SH-SY5Y (cell line): ENCODE data around the gene TMEM184B.

Experiments used
- GATA2 ChIP-seq: IDR thresholded peaks from 2 replicates; pipeline ENCODE4 v1.6.1; 2011; ENCODE audit warnings: mild to moderate bottlenecking, low read depth, low read length
- GATA3 ChIP-seq: IDR thresholded peaks from 2 replicates; pipeline ENCODE4 v1.6.1; 2011; ENCODE audit warnings: low read depth, mild to moderate bottlenecking, low read length, moderate library complexity

TMEM184B gene

GRCh38 chr22:38273135-38273826, 471 bp upstream of the TMEM184B start:
- no peak for TF ChIP-seq GATA3
- no peak for TF ChIP-seq GATA2

GRCh38 chr22:38271927-38272372, 860 bp downstream of the TMEM184B start:
- TF ChIP-seq GATA2 (no peak), GATA3 (no peak)

GRCh38 chr22:38271101-38271500, 1.7 kb downstream of the TMEM184B start:
- TF ChIP-seq GATA2 (no peak), GATA3 (no peak)

- TF ChIP-seq GATA3, result no peak
- TF ChIP-seq GATA2, result no peak
These were observed 2.5 kb downstream of the TMEM184B start for GRCh38 chr22:38270091-38270992.

GRCh38 chr22:38269466-38269865, 3.3 kb downstream of the TMEM184B start:
- no peak for TF ChIP-seq GATA2
- no peak for TF ChIP-seq GATA3

- TF ChIP-seq GATA2 (no peak), GATA3 (no peak)
These were observed 5.7 kb downstream of the TMEM184B start for GRCh38 chr22:38267086-38267485.

- TF ChIP-seq GATA2 (no peak), GATA3 (no peak)
These were observed 6.7 kb downstream of the TMEM184B start for GRCh38 chr22:38266120-38266519.

- TF ChIP-seq GATA2 (no peak), GATA3 (no peak)
These were observed 8.4 kb downstream of the TMEM184B start for GRCh38 chr22:38264322-38264843.

GRCh38 chr22:38262051-38262795, 10.6 kb downstream of the TMEM184B start:
- TF ChIP-seq GATA3 (no peak), GATA2 (no peak)

- no peak for TF ChIP-seq GATA3
- no peak for TF ChIP-seq GATA2
These were observed 11.8 kb downstream of the TMEM184B start for GRCh38 chr22:38260761-38261681.

- TF ChIP-seq GATA3, result no peak
- no peak for TF ChIP-seq GATA2
These were observed 13.4 kb downstream of the TMEM184B start for GRCh38 chr22:38259370-38259769.

- TF ChIP-seq GATA2 (no peak), GATA3 (no peak)
These were observed 13.9 kb downstream of the TMEM184B start for GRCh38 chr22:38258895-38259294.
